IMR-90 (cell line): ENCODE results near the gene RUNX1.

Experiments used
- FOS ChIP-seq: fragments of 150-350 bp; IDR thresholded peaks from 2 replicates; pipeline ENCODE4 v1.6.1; 2016; ENCODE audit warnings: low read depth, low read length
- POLR2A ChIP-seq: IDR thresholded peaks from 2 replicates; pipeline ENCODE4 v1.6.1; 2012; ENCODE audit warnings: mild to moderate bottlenecking, low read depth, low read length
- RAD21 ChIP-seq: IDR thresholded peaks from 2 replicates; pipeline ENCODE4 v1.6.1; 2012; ENCODE audit warnings: low read length, improper control_type of control experiment
- RFX5 ChIP-seq: IDR thresholded peaks from 2 replicates; pipeline ENCODE4 v1.8.0; 2012; ENCODE audit warnings: low read depth, mild to moderate bottlenecking, low read length, moderate library complexity
- SMC3 ChIP-seq: fragments of 150-350 bp; IDR thresholded peaks from 2 replicates; pipeline ENCODE4 v1.6.1; 2016; ENCODE audit warnings: low read depth, mild to moderate bottlenecking, antibody characterized with exemption, low read length, moderate library complexity
- TF ChIP-seq, protein P1 (sequence below): conservative IDR thresholded peaks from 2 replicates; pipeline ENCODE4 v1.5.1; 2012; ENCODE audit warnings: mild to moderate bottlenecking, low read depth, low read length, improper control_type of control experiment

DNA sequence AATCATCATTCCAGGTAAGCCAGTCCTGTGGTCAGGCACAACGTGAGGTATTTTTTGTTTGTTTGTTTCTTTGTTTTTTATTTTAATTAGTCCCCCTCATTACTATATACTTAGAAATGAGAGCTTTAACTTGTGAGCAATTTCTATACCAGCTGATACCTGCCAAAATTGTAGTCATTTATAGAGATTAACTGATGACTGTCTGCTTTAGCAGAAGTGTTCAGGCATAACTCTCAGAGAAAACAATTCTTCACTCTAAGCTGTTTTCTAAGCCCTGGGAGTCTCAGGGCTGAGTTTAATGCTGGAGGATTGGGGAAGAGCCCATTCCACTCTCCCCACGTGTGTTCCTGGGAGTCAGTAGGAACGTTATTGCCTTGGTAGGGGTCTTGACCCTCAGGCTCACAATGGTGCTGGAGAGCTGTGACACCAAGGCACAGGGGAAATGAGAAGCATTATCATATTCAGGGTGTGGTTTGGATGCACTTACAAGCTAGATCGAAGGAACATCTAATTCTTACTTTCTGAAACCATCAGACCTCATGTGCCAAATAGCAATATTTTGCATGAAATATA, 212.1 kb downstream of the RUNX1 start:
- TF ChIP-seq, protein P1, sequence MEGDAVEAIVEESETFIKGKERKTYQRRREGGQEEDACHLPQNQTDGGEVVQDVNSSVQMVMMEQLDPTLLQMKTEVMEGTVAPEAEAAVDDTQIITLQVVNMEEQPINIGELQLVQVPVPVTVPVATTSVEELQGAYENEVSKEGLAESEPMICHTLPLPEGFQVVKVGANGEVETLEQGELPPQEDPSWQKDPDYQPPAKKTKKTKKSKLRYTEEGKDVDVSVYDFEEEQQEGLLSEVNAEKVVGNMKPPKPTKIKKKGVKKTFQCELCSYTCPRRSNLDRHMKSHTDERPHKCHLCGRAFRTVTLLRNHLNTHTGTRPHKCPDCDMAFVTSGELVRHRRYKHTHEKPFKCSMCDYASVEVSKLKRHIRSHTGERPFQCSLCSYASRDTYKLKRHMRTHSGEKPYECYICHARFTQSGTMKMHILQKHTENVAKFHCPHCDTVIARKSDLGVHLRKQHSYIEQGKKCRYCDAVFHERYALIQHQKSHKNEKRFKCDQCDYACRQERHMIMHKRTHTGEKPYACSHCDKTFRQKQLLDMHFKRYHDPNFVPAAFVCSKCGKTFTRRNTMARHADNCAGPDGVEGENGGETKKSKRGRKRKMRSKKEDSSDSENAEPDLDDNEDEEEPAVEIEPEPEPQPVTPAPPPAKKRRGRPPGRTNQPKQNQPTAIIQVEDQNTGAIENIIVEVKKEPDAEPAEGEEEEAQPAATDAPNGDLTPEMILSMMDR = no peak
- TF ChIP-seq RAD21 (no peak), SMC3 (no peak), RFX5 (no peak), FOS (no peak), POLR2A (no peak)
